B cell (primary cell): ENCODE measurements around the gene PDCD6IP. TPM values are rescaled to one million over a fixed set of nuclear protein-coding genes. Genes with fewer than 3 reads are reported as not detected.

Source experiments
- ATAC-seq: fragments of 200-7000 bp; cut with Tn5 transposase; one replicate; pipeline ENCODE4 v1.10.0; 2021; ENCODE audit warnings: low read depth, mild to moderate bottlenecking, moderate number of reproducible peaks, moderate library complexity
- CTCF ChIA-PET: fragments of 350-600 bp; sonication (Branson Sonifier 250); formaldehyde crosslinking; loops from one replicate; lab custom pipeline; 2021; ENCODE audit warnings: antibody characterized with exemption, inconsistent platforms; lab: Charles Lee
- POLR2A ChIA-PET: fragments of 350-600 bp; sonication (Branson Sonifier 250); formaldehyde crosslinking; loops from one replicate; lab custom pipeline; 2021; ENCODE audit warnings: antibody characterized with exemption; lab: Charles Lee
- DNase-seq: peaks from one replicate; pipeline ENCODE4 v3.0.0; 2013
- H2AFZ ChIP-seq: 2 replicates; pipeline ENCODE4 v1.6.1; 2012; ENCODE audit warnings: mild to moderate bottlenecking, low read depth, low read length; ENCODE audit not compliant: insufficient read depth, poor library complexity, severe bottlenecking
- H3K27ac ChIP-seq, 2 donors: 1 replicate in 1 of 2; 2 replicates in 1 of 2; pipeline ENCODE4 v1.5.1; 2012 to 2013; ENCODE audit warnings: low read length in 2 of 2, mild to moderate bottlenecking in 2 of 2, moderate library complexity in 1 of 2
- H3K27me3 ChIP-seq, 4 experiments: fragments of 200-600 bp in 1 of 4; sonication (generic) in 1 of 4; replicated peaks in 1 of 4; 1 replicate in 2 of 4; 2 replicates in 2 of 4; pipeline versions ENCODE4 v1.6.1 to v1.7.0; 2013 to 2016; ENCODE audit warnings: low read length in 3 of 4, mild to moderate bottlenecking in 2 of 4, mixed read lengths in 1 of 4, moderate library complexity in 1 of 4; ENCODE audit not compliant: insufficient read depth in 4 of 4, control insufficient read depth in 3 of 4; ENCODE audit errors: control extremely low read depth in 1 of 4
- H3K36me3 ChIP-seq, 2 experiments: replicated peaks in 1 of 2; 1 replicate in 1 of 2; 2 replicates in 1 of 2; pipeline versions ENCODE4 v1.6.1 to v1.7.1; 2013; ENCODE audit warnings: low read length in 1 of 2; ENCODE audit not compliant: insufficient read depth in 2 of 2, control insufficient read depth in 1 of 2; ENCODE audit errors: control extremely low read depth in 1 of 2, extremely low read depth in 1 of 2
- H3K4me1 ChIP-seq, 2 donors: fragments of 200-600 bp in 1 of 2; sonication (generic) in 1 of 2; 1 replicate in 1 of 2; 2 replicates in 1 of 2; pipeline versions ENCODE4 v1.5.1 to v1.6.1; 2013 to 2017; ENCODE audit warnings: low read length in 2 of 2; ENCODE audit not compliant: control insufficient read depth in 2 of 2, insufficient read depth in 2 of 2
- H3K4me2 ChIP-seq: replicated peaks from 2 replicates; pipeline ENCODE3; 2012; ENCODE audit warnings: mild to moderate bottlenecking, low read depth, low read length; ENCODE audit not compliant: poor library complexity, severe bottlenecking
- H3K4me3 ChIP-seq, 5 experiments: fragments of 200-600 bp in 1 of 5; sonication (generic) in 1 of 5; 1 replicate in 3 of 5; 2 replicates in 2 of 5; pipeline versions ENCODE4 v1.5.1 to v1.7.0; 2011 to 2016; ENCODE audit warnings: low read length in 4 of 5, mild to moderate bottlenecking in 4 of 5, low read depth in 2 of 5, control low read depth in 1 of 5, moderate library complexity in 1 of 5; ENCODE audit not compliant: insufficient read depth in 1 of 5; ENCODE audit errors: control extremely low read depth in 1 of 5, extremely low read depth in 1 of 5
- H3K79me2 ChIP-seq: fragments of 200-600 bp; sonication (generic); one replicate; pipeline ENCODE4 v1.6.0; 2016; ENCODE audit warnings: low read length; ENCODE audit not compliant: control insufficient read depth, insufficient read depth
- H3K9ac ChIP-seq: fragments of 200-600 bp; sonication (generic); 2 replicates; pipeline ENCODE4 v1.6.1; 2017; ENCODE audit warnings: mild to moderate bottlenecking, low read length, moderate library complexity
- H3K9me3 ChIP-seq, 3 donors: one replicate each; pipeline versions ENCODE4 v1.6.1 to v1.7.1; 2013; ENCODE audit warnings: low read length in 2 of 3; ENCODE audit not compliant: control insufficient read depth in 2 of 3, insufficient read depth in 1 of 3; ENCODE audit errors: control extremely low read depth in 1 of 3
- H4K20me1 ChIP-seq: 2 replicates; pipeline ENCODE4 v1.6.0; 2012; ENCODE audit warnings: mild to moderate bottlenecking, low read length; ENCODE audit not compliant: insufficient read depth, control insufficient read depth, poor library complexity, severe bottlenecking
- H3K27ac Mint-ChIP-seq: one replicate; pipeline ENCODE4 v1.8.0; 2021; ENCODE audit warnings: mixed read lengths
- H3K27me3 Mint-ChIP-seq: one replicate; pipeline ENCODE4 v1.8.0; 2021; ENCODE audit warnings: mixed read lengths
- H3K4me1 Mint-ChIP-seq: one replicate; pipeline ENCODE4 v1.8.0; 2021; ENCODE audit warnings: mixed read lengths
- H3K4me3 Mint-ChIP-seq: one replicate; pipeline ENCODE4 v1.8.0; 2021; ENCODE audit warnings: mixed read lengths
- H3K9me3 Mint-ChIP-seq: one replicate; pipeline ENCODE4 v1.8.0; 2022; ENCODE audit warnings: mixed read lengths; ENCODE audit not compliant: insufficient read depth
- CTCF ChIP-seq: fragments of 200-600 bp; IDR thresholded peaks from one replicate; pipeline ENCODE4 v1.8.0; 2022; ENCODE audit warnings: antibody characterized with exemption, mild to moderate bottlenecking
- EZH2 ChIP-seq: IDR thresholded peaks from 2 replicates; pipeline ENCODE4 v1.6.1; 2012; ENCODE audit warnings: borderline replicate concordance, low read depth, mild to moderate bottlenecking, moderate library complexity, low read length; ENCODE audit not compliant: insufficient read depth, poor library complexity, severe bottlenecking
- WGBS: methylation state at CpG from one replicate; pipeline ENCODE4 v1.1.5; 2013; ENCODE audit warnings: missing lambda C conversion rate; ENCODE audit not compliant: insufficient coverage; 5-methylcytosine and 5-hydroxymethylcytosine counted together
- intact Hi-C: fragments of 100-400 bp; cut with micrococcal nuclease; formaldehyde crosslinking; loops from one replicate; pipeline ENCODE4 v1.10.0; 2022
- polyA plus RNA-seq: library from polyadenylated mRNA; depleted of rRNA; stranded (reverse); fragments of >200 nt; gene quantifications from 2 replicates; pipeline ENCODE4 v1.2.3, GENCODE V29; 2012
- total RNA-seq, 2 donors: library from RNA; stranded (reverse); fragments of 120-200 nt in 1 of 2; gene quantifications; 1 replicate in 1 of 2; 2 replicates in 1 of 2; pipeline versions ENCODE4 v1.2.3 to v1.2.4, GENCODE V29; 2013 to 2022

PDCD6IP gene
- total and polyA plus RNA-seq, 2 donors (not counting 1 experiment from before 2014, with no cell fraction given) = 103 to 276 TPM

DNA sequence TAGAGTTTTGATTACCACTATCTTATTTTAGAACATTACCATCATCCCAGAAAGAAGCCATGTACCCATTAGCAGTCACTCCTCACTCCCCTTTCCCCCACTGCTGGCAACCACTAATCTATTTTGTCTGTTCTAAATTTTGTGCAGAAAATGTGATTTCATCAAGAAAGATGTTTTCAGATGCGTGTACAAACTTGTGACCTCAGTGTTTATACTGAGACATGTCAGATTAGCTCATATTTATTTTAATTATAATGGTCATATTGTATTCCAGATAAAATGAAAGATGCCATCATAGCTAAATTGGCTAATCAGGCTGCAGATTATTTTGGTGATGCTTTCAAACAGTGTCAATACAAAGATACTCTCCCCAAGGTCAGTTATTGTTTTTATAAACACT lies 27.8 kb downstream of the PDCD6IP start:
- H4K20me1 ChIP-seq = peaks cover 13% of the 10 kb centered on the region
- TF ChIP-seq CTCF (no peak), EZH2 (no peak)
- peaks cover 9% of the 10 kb centered on the region for H3K4me1 Mint-ChIP-seq
- CTCF ChIA-PET = no interaction called here
- intact Hi-C loops = no loop called here
- H3K4me3 Mint-ChIP-seq = no peak overlapping the region
- H3K4me1 ChIP-seq = no peaks in the 10 kb centered on the region
- H3K4me2 ChIP-seq = no peak overlapping the region
- no peak overlapping the region for H3K4me3 ChIP-seq
- H2AFZ ChIP-seq = no peak overlapping the region
- no peaks in the 10 kb centered on the region for H3K9me3 Mint-ChIP-seq
- WGBS = no CpG with 5 or more reads among the region's 1 CpG
- H3K36me3 ChIP-seq = peaks cover 18 to 82% of the 10 kb centered on the region in 2 experiments
- POLR2A ChIA-PET = no interaction called here
- no peak overlapping the region for H3K27ac Mint-ChIP-seq
- H3K9me3 ChIP-seq = no peaks in the 10 kb centered on the region
- H3K79me2 ChIP-seq = peaks cover 8% of the 10 kb centered on the region
- no peak overlapping the region for H3K9ac ChIP-seq
- ATAC-seq (no peak), DNase-seq (no peak)
- no peaks in the 10 kb centered on the region for H3K27me3 Mint-ChIP-seq
- H3K27ac ChIP-seq = no peak overlapping the region
- no peaks in the 10 kb centered on the region for H3K27me3 ChIP-seq

- intact Hi-C loops = no loop called here
- H3K27me3 Mint-ChIP-seq = no peaks in the 10 kb centered on the region
- no peak overlapping the region for H3K4me3 Mint-ChIP-seq
- no peak overlapping the region for H3K4me3 ChIP-seq
- peaks cover 0 to 2% of the 10 kb centered on the region in 2 donors for H3K4me1 ChIP-seq
- peaks cover 13% of the 10 kb centered on the region for H3K4me1 Mint-ChIP-seq
- TF ChIP-seq CTCF (no peak), EZH2 (no peak)
- no peaks in the 10 kb centered on the region for H3K9me3 Mint-ChIP-seq
- POLR2A ChIA-PET = no interaction called here
- no peak overlapping the region for H2AFZ ChIP-seq
- no peak overlapping the region for H3K9ac ChIP-seq
- no peak overlapping the region for H3K27ac Mint-ChIP-seq
- H4K20me1 ChIP-seq = peaks cover 8% of the 10 kb centered on the region
- H3K79me2 ChIP-seq = peaks cover 3% of the 10 kb centered on the region
- H3K4me2 ChIP-seq = no peak overlapping the region
- no peak overlapping the region for H3K27ac ChIP-seq
- no CpG with 5 or more reads among the region's 1 CpG for WGBS
- CTCF ChIA-PET = no interaction called here
- peaks cover 16 to 81% of the 10 kb centered on the region in 2 experiments for H3K36me3 ChIP-seq
- ATAC-seq (no peak), DNase-seq (no peak)
- H3K27me3 ChIP-seq = no peaks in the 10 kb centered on the region
- H3K9me3 ChIP-seq = no peaks in the 10 kb centered on the region
Measured at GRCh38 chr3:33826688-33827087, 28.3 kb downstream of the PDCD6IP start.
